ENCODE results near the gene YAF2.

GRCh38 chr12:42255866-42256261 lies 17.8 kb upstream of the YAF2 start:
- no peak for TF ChIP-seq CTCF (IDR thresholded peaks at IDR 0.05; ENCODE audit: borderline replicate concordance, extremely low read depth, low read length, poor library complexity, severe bottlenecking)
- TF ChIP-seq EZH2 (IDR thresholded peaks at IDR 0.05; ENCODE audit: borderline replicate concordance, low read depth, low read length, severe bottlenecking): no peak

All from DND-41 (cell line).